Hepatocyte (in vitro differentiated cells): ENCODE data around the gene ZSCAN21.

Source experiments
- EZH2 ChIP-seq: fragments of 200-600 bp; sonication (generic); IDR thresholded peaks from 2 replicates; pipeline ENCODE4 v1.6.1; 2016; ENCODE audit warnings: antibody characterized with exemption, mild to moderate bottlenecking, borderline replicate concordance
- TF ChIP-seq, protein P1 (sequence below): fragments of 200-600 bp; sonication (generic); IDR thresholded peaks from 2 replicates; pipeline ENCODE4 v1.5.1; 2016; ENCODE audit warnings: antibody characterized with exemption, mild to moderate bottlenecking; ENCODE audit not compliant: poor library complexity

DNA sequence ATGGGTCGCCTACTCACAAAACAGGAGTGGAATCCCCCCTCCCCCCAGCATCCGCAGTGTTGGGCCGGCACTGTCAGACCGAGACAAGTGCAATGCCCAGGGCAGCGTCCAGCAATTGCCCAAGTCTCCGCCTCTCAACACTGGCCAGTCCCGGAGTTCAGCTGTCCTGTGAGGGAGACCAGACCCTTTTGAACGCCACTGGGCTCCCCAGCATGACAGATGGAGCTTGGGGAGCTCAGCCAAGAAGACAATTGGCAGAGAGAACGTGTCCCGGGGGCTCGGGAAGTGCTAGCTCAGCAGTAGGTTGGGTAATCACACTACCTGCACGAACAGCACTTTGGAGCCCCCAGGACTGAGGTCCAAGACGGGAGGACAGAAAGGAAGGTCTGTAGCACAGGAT is 43.9 kb downstream of the ZSCAN21 start:
- TF ChIP-seq, protein P1, sequence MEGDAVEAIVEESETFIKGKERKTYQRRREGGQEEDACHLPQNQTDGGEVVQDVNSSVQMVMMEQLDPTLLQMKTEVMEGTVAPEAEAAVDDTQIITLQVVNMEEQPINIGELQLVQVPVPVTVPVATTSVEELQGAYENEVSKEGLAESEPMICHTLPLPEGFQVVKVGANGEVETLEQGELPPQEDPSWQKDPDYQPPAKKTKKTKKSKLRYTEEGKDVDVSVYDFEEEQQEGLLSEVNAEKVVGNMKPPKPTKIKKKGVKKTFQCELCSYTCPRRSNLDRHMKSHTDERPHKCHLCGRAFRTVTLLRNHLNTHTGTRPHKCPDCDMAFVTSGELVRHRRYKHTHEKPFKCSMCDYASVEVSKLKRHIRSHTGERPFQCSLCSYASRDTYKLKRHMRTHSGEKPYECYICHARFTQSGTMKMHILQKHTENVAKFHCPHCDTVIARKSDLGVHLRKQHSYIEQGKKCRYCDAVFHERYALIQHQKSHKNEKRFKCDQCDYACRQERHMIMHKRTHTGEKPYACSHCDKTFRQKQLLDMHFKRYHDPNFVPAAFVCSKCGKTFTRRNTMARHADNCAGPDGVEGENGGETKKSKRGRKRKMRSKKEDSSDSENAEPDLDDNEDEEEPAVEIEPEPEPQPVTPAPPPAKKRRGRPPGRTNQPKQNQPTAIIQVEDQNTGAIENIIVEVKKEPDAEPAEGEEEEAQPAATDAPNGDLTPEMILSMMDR: no peak
- no peak for TF ChIP-seq EZH2
